ENCODE measurements around the gene CCSER1.

CCSER1 gene

GRCh38 chr4:91497892-91498291 lies 1370.7 kb downstream of the CCSER1 start:
- H3K4me3 Mint-ChIP-seq: no peak overlapping the region
- H3K27ac Mint-ChIP-seq: no peak overlapping the region
- no peaks in the 10 kb centered on the region for H3K4me1 Mint-ChIP-seq
- DNase-seq (ENCODE audit: low spot score in 2 of 2) (no peak), ATAC-seq (ENCODE audit: low read depth) (no peak)
- no peaks in the 10 kb centered on the region for H3K27me3 Mint-ChIP-seq
- H3K36me3 Mint-ChIP-seq: no peaks in the 10 kb centered on the region
- no peaks in the 10 kb centered on the region for H3K9me3 Mint-ChIP-seq

- Mint-ChIP-seq H3K27ac (no peak overlapping the region), H3K9me3 (peaks cover 2% of the 10 kb centered on the region), H3K27me3 (no peaks in the 10 kb centered on the region), H3K4me1 (no peaks in the 10 kb centered on the region), H3K4me3 (no peak overlapping the region), H3K36me3 (no peaks in the 10 kb centered on the region)
- ATAC-seq (ENCODE audit: low read depth) (no peak), DNase-seq (ENCODE audit: low spot score in 2 of 2) (no peak)
These were observed 1375.2 kb downstream of the CCSER1 start for GRCh38 chr4:91502365-91502764.

DNA sequence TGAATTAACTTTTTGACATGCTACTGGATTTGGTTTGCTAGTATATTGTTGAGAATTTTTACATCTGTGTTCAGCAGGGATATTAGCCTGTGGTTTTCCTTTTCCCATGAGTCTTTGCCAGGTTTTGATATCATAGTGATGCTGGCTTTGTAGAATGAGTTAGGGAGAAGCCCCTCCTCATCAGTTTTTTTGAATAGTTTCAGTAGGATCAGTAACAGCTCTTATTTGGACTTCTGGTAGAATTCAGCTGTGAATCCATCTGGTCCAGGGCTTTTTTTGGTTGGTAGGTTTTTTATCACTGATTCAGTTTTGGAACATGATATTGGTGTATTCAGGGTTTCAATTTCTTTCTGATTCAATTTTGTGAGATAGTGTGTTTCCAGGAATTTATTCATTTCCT lies 1386.1 kb downstream of the CCSER1 start:
- peaks cover 5% of the 10 kb centered on the region for H3K9me3 Mint-ChIP-seq
- H3K4me1 Mint-ChIP-seq: no peaks in the 10 kb centered on the region
- DNase-seq (ENCODE audit: low spot score in 2 of 2): no peak
- H3K27ac Mint-ChIP-seq: no peak overlapping the region
- no peak for ATAC-seq (ENCODE audit: low read depth)
- no peaks in the 10 kb centered on the region for H3K36me3 Mint-ChIP-seq
- no peaks in the 10 kb centered on the region for H3K27me3 Mint-ChIP-seq
- no peak overlapping the region for H3K4me3 Mint-ChIP-seq

- H3K9me3 Mint-ChIP-seq: peaks cover 2% of the 10 kb centered on the region
- ATAC-seq (ENCODE audit: low read depth) (no peak), DNase-seq (ENCODE audit: low spot score in 2 of 2) (no peak)
- no peaks in the 10 kb centered on the region for H3K36me3 Mint-ChIP-seq
- no peaks in the 10 kb centered on the region for H3K27me3 Mint-ChIP-seq
- no peak overlapping the region for H3K27ac Mint-ChIP-seq
- no peak overlapping the region for H3K4me3 Mint-ChIP-seq
- H3K4me1 Mint-ChIP-seq: no peaks in the 10 kb centered on the region
These were observed 1392.0 kb downstream of the CCSER1 start for GRCh38 chr4:91519155-91519554.

DNA sequence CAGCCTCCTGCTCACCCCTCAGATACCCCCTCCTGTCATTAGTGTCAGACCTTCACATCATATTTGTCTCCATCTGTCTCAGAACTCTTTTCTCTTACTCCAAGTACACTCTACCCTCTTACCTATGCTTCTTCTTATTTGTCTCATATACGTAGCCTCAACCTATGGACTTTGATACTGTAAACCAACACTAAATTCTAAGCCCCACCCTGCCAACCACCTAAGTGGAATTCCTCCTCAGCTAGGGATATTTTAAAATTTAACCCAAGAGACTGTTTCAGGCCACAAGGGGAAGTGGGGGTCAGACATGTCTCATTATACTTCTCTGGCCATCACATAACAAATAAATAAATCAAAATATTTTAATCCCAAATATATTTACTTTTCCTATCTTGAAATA lies 1398.4 kb downstream of the CCSER1 start:
- Mint-ChIP-seq H3K36me3 (no peaks in the 10 kb centered on the region), H3K27ac (no peak overlapping the region), H3K4me3 (no peak overlapping the region), H3K27me3 (no peaks in the 10 kb centered on the region), H3K4me1 (no peaks in the 10 kb centered on the region), H3K9me3 (peaks cover 2% of the 10 kb centered on the region)
- ATAC-seq (ENCODE audit: low read depth): no peak
- DNase-seq (ENCODE audit: low spot score in 2 of 2): no peak

GRCh38 chr4:91527056-91527455 lies 1399.9 kb downstream of the CCSER1 start:
- Mint-ChIP-seq H3K4me1 (no peaks in the 10 kb centered on the region), H3K9me3 (no peaks in the 10 kb centered on the region), H3K27ac (no peak overlapping the region), H3K4me3 (no peak overlapping the region), H3K36me3 (no peaks in the 10 kb centered on the region), H3K27me3 (no peaks in the 10 kb centered on the region)
- ATAC-seq (ENCODE audit: low read depth) (no peak), DNase-seq (ENCODE audit: low spot score in 2 of 2) (no peak)

GRCh38 chr4:91567594-91567993 lies 1440.4 kb downstream of the CCSER1 start:
- peaks cover 18% of the 10 kb centered on the region for H3K9me3 Mint-ChIP-seq
- no peaks in the 10 kb centered on the region for H3K36me3 Mint-ChIP-seq
- H3K4me3 Mint-ChIP-seq: no peak overlapping the region
- H3K27ac Mint-ChIP-seq: no peak overlapping the region
- no peaks in the 10 kb centered on the region for H3K27me3 Mint-ChIP-seq
- no peaks in the 10 kb centered on the region for H3K4me1 Mint-ChIP-seq
- DNase-seq (ENCODE audit: low spot score in 2 of 2): no peak
- no peak for ATAC-seq (ENCODE audit: low read depth)

DNA sequence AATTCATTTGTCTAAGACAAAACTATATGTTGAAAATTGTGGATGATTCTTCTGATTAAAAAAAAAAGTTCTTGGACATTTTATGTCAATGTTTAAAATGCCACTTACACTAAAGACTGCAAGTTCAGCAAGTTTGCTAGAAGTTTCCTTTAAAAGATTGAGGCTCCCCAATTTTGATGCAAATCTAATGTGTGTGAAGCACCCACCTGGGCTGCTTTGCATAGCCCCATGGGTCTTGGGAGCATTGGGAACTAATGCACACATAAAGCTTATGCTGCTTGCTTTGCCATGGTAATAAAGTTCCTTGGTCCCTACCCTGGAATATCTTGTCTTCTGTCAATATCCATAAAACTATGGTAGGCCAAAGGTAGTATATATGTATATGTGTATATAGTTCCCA lies 1450.7 kb downstream of the CCSER1 start:
- no peak overlapping the region for H3K4me3 Mint-ChIP-seq
- no peaks in the 10 kb centered on the region for H3K36me3 Mint-ChIP-seq
- no peaks in the 10 kb centered on the region for H3K27me3 Mint-ChIP-seq
- no peak for DNase-seq (ENCODE audit: low spot score in 2 of 2)
- H3K4me1 Mint-ChIP-seq: no peaks in the 10 kb centered on the region
- ATAC-seq (ENCODE audit: low read depth): no peak
- H3K27ac Mint-ChIP-seq: no peak overlapping the region
- H3K9me3 Mint-ChIP-seq: no peaks in the 10 kb centered on the region

DNA sequence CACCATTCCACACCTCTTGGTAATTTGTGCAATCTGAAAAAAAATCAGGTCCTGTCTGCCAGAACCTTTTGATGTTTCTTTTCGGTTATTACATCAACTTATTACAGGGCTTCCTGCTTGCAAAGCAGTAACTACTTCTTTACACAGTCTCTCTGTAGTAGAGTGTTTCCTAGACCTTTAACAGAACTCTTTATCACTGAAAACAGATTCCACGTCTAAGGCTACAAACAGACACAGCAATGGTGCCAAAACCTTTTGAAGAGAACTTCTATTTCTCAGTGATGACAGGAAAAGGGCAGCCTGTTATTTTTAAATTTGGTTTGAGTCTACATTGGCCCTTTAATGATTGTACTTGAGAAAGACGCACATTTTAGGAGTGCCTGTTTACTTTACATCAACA lies 1463.1 kb downstream of the CCSER1 start:
- Mint-ChIP-seq H3K27ac (no peak overlapping the region), H3K4me1 (no peaks in the 10 kb centered on the region), H3K27me3 (no peaks in the 10 kb centered on the region), H3K9me3 (no peaks in the 10 kb centered on the region), H3K36me3 (no peaks in the 10 kb centered on the region), H3K4me3 (no peak overlapping the region)
- no peak for DNase-seq (ENCODE audit: low spot score in 2 of 2)
- ATAC-seq (ENCODE audit: low read depth): no peak

DNA sequence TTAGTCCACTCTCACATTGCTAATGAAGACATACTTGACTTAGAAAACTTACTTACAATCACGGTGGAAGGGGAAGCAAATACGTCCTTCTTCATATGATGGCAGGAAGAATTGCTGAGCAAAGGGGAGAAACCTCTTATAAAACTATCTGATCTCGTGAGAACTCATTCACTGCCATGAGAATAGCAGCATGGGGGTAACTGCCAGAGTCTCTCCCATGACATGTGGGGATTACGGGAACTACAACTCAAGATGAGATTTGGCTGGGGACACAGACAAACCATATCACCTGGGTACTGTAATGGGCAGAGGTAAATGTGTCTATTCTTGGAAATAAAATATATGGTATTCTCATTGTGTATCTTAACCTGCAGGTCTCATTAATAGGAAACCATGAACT lies 1464.9 kb downstream of the CCSER1 start:
- Mint-ChIP-seq H3K27me3 (no peaks in the 10 kb centered on the region), H3K36me3 (no peaks in the 10 kb centered on the region), H3K4me3 (no peak overlapping the region), H3K27ac (no peak overlapping the region), H3K9me3 (no peaks in the 10 kb centered on the region), H3K4me1 (no peaks in the 10 kb centered on the region)
- ATAC-seq (ENCODE audit: low read depth): no peak
- DNase-seq (ENCODE audit: low spot score in 2 of 2): no peak

GRCh38 chr4:91596718-91597117 lies 1469.5 kb downstream of the CCSER1 start:
- H3K27ac Mint-ChIP-seq: no peak overlapping the region
- no peak for DNase-seq (ENCODE audit: low spot score in 2 of 2)
- H3K4me1 Mint-ChIP-seq: no peaks in the 10 kb centered on the region
- no peaks in the 10 kb centered on the region for H3K36me3 Mint-ChIP-seq
- no peak overlapping the region for H3K4me3 Mint-ChIP-seq
- ATAC-seq (ENCODE audit: low read depth): no peak
- no peaks in the 10 kb centered on the region for H3K27me3 Mint-ChIP-seq
- H3K9me3 Mint-ChIP-seq: no peaks in the 10 kb centered on the region

GRCh38 chr4:91598696-91599095 lies 1471.5 kb downstream of the CCSER1 start:
- Mint-ChIP-seq H3K4me3 (no peak overlapping the region), H3K36me3 (no peaks in the 10 kb centered on the region), H3K4me1 (no peaks in the 10 kb centered on the region), H3K27me3 (no peaks in the 10 kb centered on the region), H3K9me3 (no peaks in the 10 kb centered on the region), H3K27ac (no peak overlapping the region)
- DNase-seq (ENCODE audit: low spot score in 2 of 2) (no peak), ATAC-seq (ENCODE audit: low read depth) (no peak)

DNA sequence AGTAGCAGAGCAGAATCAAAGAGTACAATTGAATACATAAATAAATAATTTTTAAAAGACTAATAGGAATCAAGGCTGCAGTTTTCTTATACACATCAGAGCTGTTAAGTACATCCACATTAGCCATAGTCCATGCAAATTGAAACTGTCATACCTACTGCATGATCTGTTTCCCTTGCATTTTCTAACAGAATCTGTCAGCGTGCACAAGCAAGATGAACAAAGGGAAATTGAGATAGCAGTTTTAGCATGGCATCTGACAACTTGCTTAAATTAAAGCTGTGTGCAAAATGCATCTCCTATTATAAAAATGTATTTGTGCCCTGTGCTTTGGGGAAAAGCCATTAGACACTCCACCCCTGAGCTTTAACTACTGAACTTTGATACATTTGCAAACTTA lies 1473.1 kb downstream of the CCSER1 start:
- Mint-ChIP-seq H3K9me3 (no peaks in the 10 kb centered on the region), H3K27me3 (no peaks in the 10 kb centered on the region), H3K36me3 (no peaks in the 10 kb centered on the region), H3K4me1 (no peaks in the 10 kb centered on the region), H3K4me3 (no peak overlapping the region), H3K27ac (no peak overlapping the region)
- DNase-seq (ENCODE audit: low spot score in 2 of 2) (no peak), ATAC-seq (ENCODE audit: low read depth) (no peak)

GRCh38 chr4:91601401-91601800 lies 1474.2 kb downstream of the CCSER1 start:
- H3K4me1 Mint-ChIP-seq: no peaks in the 10 kb centered on the region
- no peaks in the 10 kb centered on the region for H3K36me3 Mint-ChIP-seq
- H3K27me3 Mint-ChIP-seq: no peaks in the 10 kb centered on the region
- DNase-seq (ENCODE audit: low spot score in 2 of 2): no peak
- no peak overlapping the region for H3K27ac Mint-ChIP-seq
- H3K4me3 Mint-ChIP-seq: no peak overlapping the region
- ATAC-seq (ENCODE audit: low read depth): no peak
- no peaks in the 10 kb centered on the region for H3K9me3 Mint-ChIP-seq

DNA sequence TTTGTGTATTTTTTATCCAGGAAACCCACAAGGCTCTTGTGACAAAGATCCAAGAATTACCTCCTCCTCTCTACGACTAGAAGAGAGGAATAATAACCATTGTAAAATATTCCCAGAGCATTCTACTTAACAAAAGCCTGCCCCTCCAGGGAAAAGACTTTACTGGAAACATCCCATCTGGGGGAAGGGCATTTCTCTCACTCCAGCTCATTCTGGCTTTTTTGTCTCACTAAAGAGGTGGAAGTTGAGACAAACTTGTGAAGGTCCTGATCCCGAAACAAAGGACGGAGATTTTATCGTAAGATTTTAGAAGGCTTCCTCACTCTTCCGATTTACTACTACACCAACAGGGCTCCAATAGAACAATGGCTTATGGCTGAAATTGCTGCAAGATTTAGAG lies 1484.6 kb downstream of the CCSER1 start:
- Mint-ChIP-seq H3K9me3 (no peaks in the 10 kb centered on the region), H3K4me1 (no peaks in the 10 kb centered on the region), H3K36me3 (no peaks in the 10 kb centered on the region), H3K27me3 (no peaks in the 10 kb centered on the region), H3K4me3 (no peak overlapping the region), H3K27ac (no peak overlapping the region)
- DNase-seq (ENCODE audit: low spot score in 2 of 2): no peak
- ATAC-seq (ENCODE audit: low read depth): no peak

DNA sequence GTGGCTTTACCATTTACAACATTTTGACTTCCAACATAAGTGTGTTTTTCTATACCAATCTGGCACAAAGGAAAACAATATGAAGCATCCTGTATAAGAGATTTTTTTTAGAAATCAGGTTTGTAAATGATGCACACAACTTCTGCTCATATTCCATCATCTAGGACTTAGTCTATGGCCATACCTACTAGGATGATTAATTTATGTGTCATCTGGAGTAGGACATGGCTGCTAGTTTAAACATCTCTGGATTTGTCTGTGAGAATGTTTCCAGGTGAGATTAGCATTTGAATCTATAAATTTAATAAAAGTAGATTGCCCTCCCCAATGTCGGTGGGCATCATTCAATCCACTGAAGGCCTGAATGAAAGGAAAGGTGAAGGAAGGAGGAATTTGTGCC lies 1493.8 kb downstream of the CCSER1 start:
- peaks cover 10% of the 10 kb centered on the region for H3K9me3 Mint-ChIP-seq
- DNase-seq (ENCODE audit: low spot score in 2 of 2) (no peak), ATAC-seq (ENCODE audit: low read depth) (no peak)
- no peaks in the 10 kb centered on the region for H3K36me3 Mint-ChIP-seq
- H3K27ac Mint-ChIP-seq: no peak overlapping the region
- H3K4me3 Mint-ChIP-seq: no peak overlapping the region
- no peaks in the 10 kb centered on the region for H3K4me1 Mint-ChIP-seq
- H3K27me3 Mint-ChIP-seq: no peaks in the 10 kb centered on the region
